ENCODE data around the gene ATG101. TPM values are rescaled to one million over a fixed set of nuclear protein-coding genes. Genes with fewer than 3 reads are reported as not detected.

The ATG101 gene
- total and polyA plus RNA-seq, 2 of the 13 experiments (the other 11 are each of a cell fraction or from before 2014, with no cell fraction given) = 58.2 to 67.7 TPM

- TF ChIP-seq ZNF574 (CRISPR knock-in tag; IDR thresholded peaks at IDR 0.05) = peak; percentile 59
- TF ChIP-seq ERF (CRISPR knock-in tag; IDR thresholded peaks at IDR 0.05) = peak; percentile 1; the same call in 1 of the 2 replicates
- TF ChIP-seq THAP11 (CRISPR knock-in tag; IDR thresholded peaks at IDR 0.05) = 0 out of 2 replicates have a peak, but pooled peaks have one; percentile 33
- peak; percentile 26; the same call in 1 of the 2 replicates for TF ChIP-seq ARID4A (CRISPR knock-in tag; IDR thresholded peaks at IDR 0.05; ENCODE audit: borderline replicate concordance)
- TF ChIP-seq MAZ (IDR thresholded peaks at IDR 0.05; ENCODE audit: borderline replicate concordance, low read depth, low read length) = peak; percentile 43; the same call in 1 of the 2 replicates
- 0 out of 2 replicates have a peak, but pooled peaks have one; percentile 29 for TF ChIP-seq MAZ (CRISPR knock-in tag; IDR thresholded peaks at IDR 0.05; ENCODE audit: low read depth)
- TF ChIP-seq RXRB (CRISPR knock-in tag; IDR thresholded peaks at IDR 0.05; ENCODE audit: borderline replicate concordance) = 0 out of 2 replicates have a peak, but pooled peaks have one; percentile 36
- peak; percentile 13; the same call in 1 of the 2 replicates for TF ChIP-seq MED1 (CRISPR knock-in tag; IDR thresholded peaks at IDR 0.05)
- 0 out of 2 replicates have a peak, but pooled peaks have one; percentile 48 for TF ChIP-seq KLF13 (CRISPR knock-in tag; IDR thresholded peaks at IDR 0.05)
- peak; percentile 34; the same call in 1 of the 2 replicates for TF ChIP-seq CCDC6 (CRISPR knock-in tag; IDR thresholded peaks at IDR 0.05)
- no peak for TF ChIP-seq ZNF775 (CRISPR knock-in tag; IDR thresholded peaks at IDR 0.05; ENCODE audit: borderline replicate concordance)
- TF ChIP-seq HINFP (CRISPR knock-in tag; IDR thresholded peaks at IDR 0.05; ENCODE audit: low read depth) = peak; percentile 66; the same call in 1 of the 2 replicates
- peak; percentile 53; the same call in 1 of the 2 replicates for TF ChIP-seq SP4 (CRISPR knock-in tag; IDR thresholded peaks at IDR 0.05)
- peak; percentile 61 for TF ChIP-seq CEBPG (CRISPR knock-in tag; IDR thresholded peaks at IDR 0.05)
- TF ChIP-seq ARID5B (CRISPR knock-in tag; IDR thresholded peaks at IDR 0.05) = peak; percentile 24; the same call in 1 of the 2 replicates
- TF ChIP-seq XRCC5 (optimal IDR thresholded peaks at IDR 0.05; ENCODE audit: low read length) = peak; percentile 69
Observed at GRCh38 chr12:52082988-52083637, 13.3 kb downstream of the ATG101 start (continued).

All from HepG2 (cell line).